Activated CD8-positive, alpha-beta memory T cell treated with anti-CD3 and anti-CD28 coated beads for 1 hour (primary cell): Measurements from ENCODE around the gene BZW2.
A peak's percentile ranks its signal among the peaks of the same experiment; 100 is the strongest.

Source experiments
- DNase-seq, 2 donors: peaks; one replicate each; pipeline ENCODE4 v3.0.0-alpha.2; 2020; ENCODE audit warnings: low read depth in 1 of 2; ENCODE audit errors: extremely low read depth in 1 of 2

Gene BZW2

GRCh38 chr7:16744518-16745250 lies 98.7 kb downstream of the BZW2 start:
- DNase-seq = no peak

- no peak for DNase-seq
These were observed 99.7 kb downstream of the BZW2 start for GRCh38 chr7:16745645-16746044.

- no peak for DNase-seq
These were observed 101.1 kb downstream of the BZW2 start for GRCh38 chr7:16747102-16747501.

- peak in 1 of 2 donors; percentile 22 for DNase-seq
These were observed 107.3 kb downstream of the BZW2 start, which contains the start of gene TSPAN13 for GRCh38 chr7:16753102-16753931. Gene TSPAN13, plus strand, starts transcription at chr7:16753755. Its CDS starts 213 bp downstream, at chr7:16753968.

GRCh38 chr7:16753932-16754855 lies 108.2 kb downstream of the BZW2 start:
- DNase-seq = no peak

- DNase-seq = no peak
These were observed 108.9 kb downstream of the BZW2 start for GRCh38 chr7:16754856-16755317.

- DNase-seq = no peak
These were observed 109.4 kb downstream of the BZW2 start for GRCh38 chr7:16755397-16755796.
